Posterior vena cava (tissue), 2 donors: ENCODE measurements around the gene USP33. TPM values are rescaled to one million over a fixed set of nuclear protein-coding genes. Genes with fewer than 3 reads are reported as not detected.

Source experiments
- total RNA-seq, 2 donors: library from RNA; stranded (reverse); fragmentation: NEBNext Ultra II Directional; extraction: Animal tissue kit (Norgen Biotek cat#: 25700); gene quantifications; one replicate each; pipeline ENCODE4 v1.2.1, GENCODE V29; 2021
- donor health status: DM: yes; HTN: yes; CAD: no.
- donor health status: DM: yes; HTN: yes; CAD: no.

USP33 gene
- total RNA-seq, 2 donors from 2014 or later: 61.5 to 64.9 TPM

Other genes with a start within 250 kb of the USP33 start
- gene ZZZ3, start 77.2 kb downstream of the USP33 start, total RNA-seq: 10 to 100 TPM; 39.0 to 42.3 TPM
- 10 to 100 TPM; 16.7 to 20.4 TPM for gene MIGA1, start 19.8 kb upstream of the USP33 start, total RNA-seq
- gene NEXN, start 128.8 kb upstream of the USP33 start, total RNA-seq: 100 to 1,000 TPM; 111 to 202 TPM
- gene FUBP1, start 219.2 kb upstream of the USP33 start, total RNA-seq: 10 to 100 TPM; 90.7 to 99.3 TPM
- 100 to 1,000 TPM in 1 of 2 donors, 10 to 100 TPM in 1; 77.3 to 229 TPM for gene DNAJB4, start 245.1 kb upstream of the USP33 start, total RNA-seq